DMS 273 treated with DMSO at 0.1 percent for 48 hours (cell line): ENCODE data around the gene TOR2A.
A peak's percentile ranks its signal among the peaks of the same experiment; 100 is the strongest.

Experiments
- DNase-seq: peaks from one replicate; lab custom pipeline; 2025; lab: John Stamatoyannopoulos, UW

The TOR2A gene

GRCh38 chr9:127720031-127720864, 14.8 kb downstream of the TOR2A start:
- DNase-seq = no peak

GRCh38 chr9:127717766-127718165, 17.3 kb downstream of the TOR2A start:
- no peak for DNase-seq

- no peak for DNase-seq
Measured at GRCh38 chr9:127716412-127716811, 18.7 kb downstream of the TOR2A start.

- peak; percentile 77 for DNase-seq
Measured at GRCh38 chr9:127715470-127716337, 19.4 kb downstream of the TOR2A start, which contains the start of the genes PTRH1 and TTC16. Gene PTRH1 (minus strand): TSS chr9:127715663. CDS start chr9:127715639, 24 bp downstream. Gene TTC16 (plus strand): TSS chr9:127716079. CDS start chr9:127716146, 67 bp downstream.

- DNase-seq = no peak
Measured at GRCh38 chr9:127714951-127715469, 20.1 kb downstream of the TOR2A start.

- no peak for DNase-seq
Measured at GRCh38 chr9:127714020-127714750, 20.9 kb downstream of the TOR2A start.

- no peak for DNase-seq
Measured at GRCh38 chr9:127712867-127713266, 22.2 kb downstream of the TOR2A start.

GRCh38 chr9:127712371-127712770, 22.7 kb downstream of the TOR2A start:
- DNase-seq = no peak

- DNase-seq = peak; percentile 52
Measured at GRCh38 chr9:127711831-127712274, 23.2 kb downstream of the TOR2A start.

GRCh38 chr9:127711226-127711701, 23.8 kb downstream of the TOR2A start:
- DNase-seq = peak; percentile 57

- DNase-seq = no peak
Measured at GRCh38 chr9:127710204-127710783, 24.8 kb downstream of the TOR2A start.

GRCh38 chr9:127708952-127709587, 26.0 kb downstream of the TOR2A start:
- no peak for DNase-seq

- no peak for DNase-seq
Measured at GRCh38 chr9:127707766-127708165, 27.3 kb downstream of the TOR2A start.

- DNase-seq = no peak
Measured at GRCh38 chr9:127706836-127707241, 28.3 kb downstream of the TOR2A start, which contains the start of gene CFAP157. Gene CFAP157 (plus strand): TSS chr9:127706988. CDS start chr9:127707032, 44 bp downstream.

GRCh38 chr9:127705577-127706379, 29.3 kb downstream of the TOR2A start:
- no peak for DNase-seq

GRCh38 chr9:127703289-127703946, 31.7 kb downstream of the TOR2A start:
- no peak for DNase-seq

- peak; percentile 38 for DNase-seq
Measured at GRCh38 chr9:127700594-127701255, 34.4 kb downstream of the TOR2A start.

- DNase-seq = no peak
Measured at GRCh38 chr9:127700140-127700539, 35.0 kb downstream of the TOR2A start.
